Measurements from ENCODE around the gene PEX14.

Gene PEX14

DNA sequence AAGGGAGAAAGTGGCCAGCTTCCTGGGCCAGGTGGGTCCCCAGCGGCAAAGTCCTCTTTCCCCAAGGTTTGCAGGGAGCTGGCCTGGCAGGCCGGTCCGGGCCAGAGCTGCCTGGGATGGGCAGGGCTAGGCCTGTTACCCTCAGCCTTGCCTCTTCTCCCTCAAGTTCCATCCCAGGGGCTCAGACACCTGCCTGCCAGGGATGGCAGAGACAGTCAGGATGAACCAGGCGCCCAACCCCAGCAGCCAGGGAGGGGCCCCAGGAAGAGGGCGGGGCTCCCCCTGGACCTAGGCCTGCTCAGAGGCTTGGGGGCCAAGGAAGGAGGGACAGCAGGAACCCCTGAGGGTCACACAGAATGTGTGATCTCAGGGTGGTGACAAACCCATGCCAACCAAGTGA lies 201.1 kb downstream of the PEX14 start:
- no peak for DNase-seq
- H3K4me3 ChIP-seq (ENCODE audit: low read depth, low read length), result no peak overlapping the region
- H3K27me3 ChIP-seq (ENCODE audit: insufficient read depth, low read depth, severe bottlenecking), result no peaks in the 10 kb centered on the region
- H3K36me3 ChIP-seq, result peaks cover 2% of the 10 kb centered on the region
- no peaks in the 10 kb centered on the region for H3K9me3 ChIP-seq (ENCODE audit: severe bottlenecking)
- TF ChIP-seq, protein P1, sequence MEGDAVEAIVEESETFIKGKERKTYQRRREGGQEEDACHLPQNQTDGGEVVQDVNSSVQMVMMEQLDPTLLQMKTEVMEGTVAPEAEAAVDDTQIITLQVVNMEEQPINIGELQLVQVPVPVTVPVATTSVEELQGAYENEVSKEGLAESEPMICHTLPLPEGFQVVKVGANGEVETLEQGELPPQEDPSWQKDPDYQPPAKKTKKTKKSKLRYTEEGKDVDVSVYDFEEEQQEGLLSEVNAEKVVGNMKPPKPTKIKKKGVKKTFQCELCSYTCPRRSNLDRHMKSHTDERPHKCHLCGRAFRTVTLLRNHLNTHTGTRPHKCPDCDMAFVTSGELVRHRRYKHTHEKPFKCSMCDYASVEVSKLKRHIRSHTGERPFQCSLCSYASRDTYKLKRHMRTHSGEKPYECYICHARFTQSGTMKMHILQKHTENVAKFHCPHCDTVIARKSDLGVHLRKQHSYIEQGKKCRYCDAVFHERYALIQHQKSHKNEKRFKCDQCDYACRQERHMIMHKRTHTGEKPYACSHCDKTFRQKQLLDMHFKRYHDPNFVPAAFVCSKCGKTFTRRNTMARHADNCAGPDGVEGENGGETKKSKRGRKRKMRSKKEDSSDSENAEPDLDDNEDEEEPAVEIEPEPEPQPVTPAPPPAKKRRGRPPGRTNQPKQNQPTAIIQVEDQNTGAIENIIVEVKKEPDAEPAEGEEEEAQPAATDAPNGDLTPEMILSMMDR (IDR thresholded peaks at IDR 0.05; ENCODE audit: low read depth, low read length), result no peak
- peak overlapping the region; percentile 99 for H3K27ac ChIP-seq

DNA sequence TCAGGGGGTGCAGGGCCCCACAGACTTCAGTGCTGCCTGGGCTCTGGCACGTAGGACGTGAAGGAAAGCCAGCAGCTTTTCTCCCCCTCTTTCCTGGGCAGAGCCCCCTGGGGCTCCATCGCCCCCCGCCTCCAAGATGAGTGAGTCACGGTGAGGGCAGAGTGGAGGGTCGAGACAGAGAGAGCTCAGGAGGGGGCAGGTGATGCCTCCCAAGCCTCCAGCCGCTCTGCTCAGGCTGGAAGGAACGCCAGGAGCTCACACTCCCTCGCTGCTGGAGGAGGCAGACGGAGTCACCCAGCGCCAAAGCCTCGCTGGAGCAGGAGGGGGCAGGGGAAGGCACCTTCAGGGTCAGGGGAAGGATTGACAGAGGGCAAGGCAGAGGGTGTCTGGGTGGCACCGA lies 202.2 kb downstream of the PEX14 start:
- H3K36me3 ChIP-seq, result peaks cover 2% of the 10 kb centered on the region
- no peaks in the 10 kb centered on the region for H3K27me3 ChIP-seq (ENCODE audit: insufficient read depth, low read depth, severe bottlenecking)
- TF ChIP-seq, protein P1 (IDR thresholded peaks at IDR 0.05; ENCODE audit: low read depth, low read length), result no peak
- DNase-seq, result peak; percentile 58
- H3K27ac ChIP-seq, result peak overlapping the region; percentile 99
- H3K9me3 ChIP-seq (ENCODE audit: severe bottlenecking), result no peaks in the 10 kb centered on the region
- H3K4me3 ChIP-seq (ENCODE audit: low read depth, low read length), result no peak overlapping the region

DNA sequence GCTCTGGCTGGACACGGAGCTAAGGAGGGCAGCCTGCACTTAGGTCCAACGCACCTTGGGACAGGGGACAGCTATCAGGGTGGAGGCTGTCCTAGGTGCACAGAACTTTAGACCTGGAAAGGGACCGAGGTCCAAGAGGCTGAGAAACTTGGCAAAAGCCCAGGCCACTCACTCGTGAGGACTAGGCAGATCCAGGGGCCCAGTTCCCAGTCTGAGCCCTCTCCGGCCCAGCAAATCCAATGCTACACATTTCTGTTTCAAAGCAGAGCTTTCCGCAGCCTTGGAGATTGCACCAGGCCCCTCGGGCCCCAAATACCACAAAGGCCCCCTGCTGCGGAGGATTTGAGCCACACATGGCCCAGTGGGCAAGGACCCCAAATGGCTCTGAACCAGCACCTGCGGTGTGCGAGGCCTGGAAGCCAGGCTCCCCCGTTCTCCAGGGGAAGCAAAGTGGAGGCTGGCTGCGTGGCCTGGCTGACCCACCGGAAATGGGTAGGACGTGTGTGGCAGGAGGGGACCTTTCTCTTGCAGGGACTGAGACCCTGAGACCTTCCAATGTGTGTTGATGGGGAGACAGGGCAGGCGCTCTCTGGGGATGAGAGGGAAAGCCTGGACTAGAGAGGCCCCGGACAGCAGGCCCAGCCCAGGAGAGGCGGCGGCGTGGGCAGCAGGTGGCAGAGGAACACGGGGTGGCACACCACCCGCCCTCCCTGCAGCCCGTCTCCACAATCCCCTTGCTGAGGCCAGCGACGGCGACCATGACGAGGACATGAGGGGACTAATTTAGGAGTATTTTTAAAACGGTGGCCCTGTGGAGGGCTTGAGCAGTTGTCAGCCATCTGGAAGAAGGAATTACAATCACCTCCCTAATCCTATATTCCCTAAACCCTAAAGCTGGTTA lies 203.0 kb downstream of the PEX14 start:
- peak; percentile 85 for DNase-seq
- Histone ChIP-seq H3K27me3 (ENCODE audit: insufficient read depth, low read depth, severe bottlenecking) (no peaks in the 10 kb centered on the region), H3K4me3 (ENCODE audit: low read depth, low read length) (peak overlapping the region; percentile 26), H3K36me3 (peaks cover 2% of the 10 kb centered on the region), H3K27ac (peak overlapping the region; percentile 99), H3K9me3 (ENCODE audit: severe bottlenecking) (no peaks in the 10 kb centered on the region)
- TF ChIP-seq, protein P1 (IDR thresholded peaks at IDR 0.05; ENCODE audit: low read depth, low read length), result no peak

DNA sequence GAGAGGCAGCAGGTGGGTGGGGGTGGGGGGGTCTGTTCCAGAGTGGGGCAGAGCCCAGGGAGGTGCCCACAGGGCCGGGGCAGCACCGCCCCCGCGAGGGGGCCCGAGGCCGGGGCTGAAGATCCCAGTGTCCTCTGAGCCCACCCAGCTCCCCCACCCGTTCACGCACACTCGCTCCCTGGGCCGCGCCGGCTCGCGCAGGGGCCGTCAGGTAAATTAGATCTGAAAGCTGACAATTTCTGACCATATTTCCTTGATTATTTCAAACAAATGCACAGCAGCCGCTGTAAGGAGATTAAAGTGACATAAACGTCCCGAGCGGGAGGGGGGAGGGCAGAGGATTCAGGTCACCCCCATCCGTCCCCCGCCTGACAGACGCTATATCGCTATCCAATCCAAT lies 203.7 kb downstream of the PEX14 start:
- Histone ChIP-seq H3K27ac (peak overlapping the region; percentile 99), H3K9me3 (ENCODE audit: severe bottlenecking) (no peaks in the 10 kb centered on the region), H3K4me3 (ENCODE audit: low read depth, low read length) (peak overlapping the region; percentile 41), H3K36me3 (peaks cover 2% of the 10 kb centered on the region), H3K27me3 (ENCODE audit: insufficient read depth, low read depth, severe bottlenecking) (no peaks in the 10 kb centered on the region)
- TF ChIP-seq, protein P1 (IDR thresholded peaks at IDR 0.05; ENCODE audit: low read depth, low read length), result no peak
- DNase-seq, result peak; percentile 88

DNA sequence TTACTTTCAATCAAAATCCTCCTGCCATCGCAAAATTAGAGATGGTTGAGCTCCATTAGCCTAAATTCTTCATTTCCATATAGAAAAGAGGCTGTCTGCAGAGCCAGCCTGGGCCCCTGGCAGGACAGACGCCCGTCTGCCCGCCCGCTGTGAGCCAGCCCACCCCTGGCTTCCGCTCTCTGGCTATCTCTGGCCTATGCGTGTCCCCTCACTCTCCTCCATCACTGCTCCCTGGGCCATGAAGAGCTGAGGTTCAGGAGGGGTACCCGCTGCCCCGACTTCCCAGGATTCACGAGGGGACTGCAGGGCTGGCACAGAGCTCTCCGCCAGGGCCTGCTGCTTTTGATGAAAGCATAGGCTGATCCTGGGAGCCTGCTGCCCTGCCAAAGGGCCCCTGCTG lies 204.1 kb downstream of the PEX14 start:
- Histone ChIP-seq H3K36me3 (peaks cover 2% of the 10 kb centered on the region), H3K4me3 (ENCODE audit: low read depth, low read length) (peak overlapping the region; percentile 41), H3K27ac (peak overlapping the region; percentile 99), H3K27me3 (ENCODE audit: insufficient read depth, low read depth, severe bottlenecking) (no peaks in the 10 kb centered on the region), H3K9me3 (ENCODE audit: severe bottlenecking) (no peaks in the 10 kb centered on the region)
- TF ChIP-seq, protein P1 (IDR thresholded peaks at IDR 0.05; ENCODE audit: low read depth, low read length), result no peak
- DNase-seq, result peak; percentile 78
